DMS114 treated with DMSO at 0.1 percent for 48 hours (cell line): ENCODE measurements around the gene CEP152.

ENCODE experiments used
- DNase-seq: peaks from one replicate; lab custom pipeline; 2025; ENCODE audit not compliant: unreplicated experiment; lab: John Stamatoyannopoulos, UW

The CEP152 gene

GRCh38 chr15:48712546-48712945 lies 98.3 kb downstream of the CEP152 start:
- no peak for DNase-seq

GRCh38 chr15:48710952-48711495 lies 99.8 kb downstream of the CEP152 start:
- DNase-seq: no peak

- no peak for DNase-seq
Observed at GRCh38 chr15:48708641-48709040, 102.2 kb downstream of the CEP152 start.

GRCh38 chr15:48705381-48705780 lies 105.5 kb downstream of the CEP152 start:
- no peak for DNase-seq

- no peak for DNase-seq
Observed at GRCh38 chr15:48703544-48703943, 107.3 kb downstream of the CEP152 start.

GRCh38 chr15:48702569-48703236 lies 108.2 kb downstream of the CEP152 start:
- DNase-seq: no peak

- no peak for DNase-seq
Observed at GRCh38 chr15:48696627-48697312, 114.1 kb downstream of the CEP152 start.

- DNase-seq: no peak
Observed at GRCh38 chr15:48695827-48696573, 114.9 kb downstream of the CEP152 start.

- no peak for DNase-seq
Observed at GRCh38 chr15:48695088-48695826, 115.6 kb downstream of the CEP152 start.

GRCh38 chr15:48693484-48693883 lies 117.4 kb downstream of the CEP152 start:
- no peak for DNase-seq

GRCh38 chr15:48688493-48688892 lies 122.4 kb downstream of the CEP152 start:
- DNase-seq: no peak
